RWPE1 (cell line): ENCODE results near the gene CABP1.
A peak's percentile ranks its signal among the peaks of the same experiment; 100 is the strongest.

Experiments
- CTCF ChIA-PET: fragments of 350-600 bp; sonication (Branson Sonifier 250); formaldehyde crosslinking; extraction: SDS; loops from one replicate; lab custom pipeline; 2021; lab: Yijun Ruan, JAX
- POLR2A ChIA-PET: fragments of 400-600 bp; formaldehyde crosslinking; extraction: SDS; loops from one replicate; lab custom pipeline; 2020; ENCODE audit warnings: antibody characterized with exemption; ENCODE audit not compliant: low non-redundant PET; lab: Yijun Ruan, JAX
- DNase-seq: peaks from one replicate; pipeline ENCODE4 v3.0.0; 2012; ENCODE audit warnings: low spot score
- H3K27ac ChIP-seq: fragments of 450-650 bp; 2 replicates; pipeline ENCODE4 v1.5.1; 2017
- CTCF ChIP-seq: fragments of 450-650 bp; conservative IDR thresholded peaks from 2 replicates; pipeline ENCODE4 v1.5.1; 2017; ENCODE audit warnings: low read depth, mild to moderate bottlenecking

Gene CABP1

GRCh38 chr12:120686690-120687577, 46.5 kb downstream of the CABP1 start, which contains the start of gene MLEC:
Gene MLEC, plus strand, starts transcription at chr12:120687149. Its CDS starts 148 bp downstream, at chr12:120687297.
- peak within 1 kb of the TSS; percentile 94 for H3K27ac ChIP-seq
- DNase-seq: peak; percentile 100
- TF ChIP-seq CTCF: no peak
- CTCF ChIA-PET: interaction anchor here (0.5 to 0.6 kb wide), 4 partner anchors 37 to 322 kb away, joined by 3 to 4 read pairs (median 4); no protein-coding TSS in a partner anchor
- POLR2A ChIA-PET: no interaction called here

DNA sequence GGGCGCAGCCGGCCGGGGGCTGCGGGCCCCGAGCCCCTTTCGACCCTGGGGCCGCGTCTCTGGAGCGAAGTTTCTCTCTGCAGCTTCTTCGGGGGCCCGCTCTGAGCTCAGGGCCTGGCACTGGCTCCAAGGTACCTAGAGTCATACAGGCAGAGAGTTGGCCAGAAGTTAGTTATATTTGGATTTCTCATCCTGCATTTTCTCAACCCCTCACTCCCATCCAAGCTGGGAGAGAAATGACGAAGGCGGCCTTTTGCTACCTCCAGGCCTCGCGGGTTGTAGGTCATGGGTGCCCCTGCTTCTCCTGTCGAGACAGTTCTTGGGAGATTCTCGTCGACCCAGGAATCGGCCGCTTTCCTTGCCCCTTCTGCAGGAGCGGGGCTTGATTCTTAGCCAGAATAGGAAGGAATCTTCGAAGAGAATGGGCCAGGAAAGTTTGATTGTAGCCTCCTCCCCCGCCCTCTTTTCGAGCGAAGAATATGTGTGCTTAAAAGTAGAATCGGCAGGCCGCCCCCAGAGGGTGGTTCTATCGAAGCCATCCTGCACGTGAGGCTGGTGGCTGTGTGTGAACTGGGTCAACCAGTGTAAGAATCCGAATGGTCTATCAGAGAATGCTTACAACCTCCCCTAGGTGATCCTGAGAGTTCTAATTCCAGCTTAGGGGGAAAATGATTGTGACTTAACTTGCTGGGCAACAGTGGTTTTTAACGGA, 47.3 kb downstream of the CABP1 start:
- ChIA-PET POLR2A (no interaction called here), CTCF (interaction anchor here (0.7 kb wide), 1 partner anchor 13 kb away, joined by 3 read pairs; no protein-coding TSS in a partner anchor)
- H3K27ac ChIP-seq: peak overlapping the region; percentile 94
- peak; percentile 39 for DNase-seq
- TF ChIP-seq CTCF: no peak

- H3K27ac ChIP-seq: no peak overlapping the region
- CTCF ChIA-PET: interaction anchor here (0.7 kb wide), 1 partner anchor 12 kb away, joined by 3 read pairs; no protein-coding TSS in a partner anchor
- POLR2A ChIA-PET: no interaction called here
- no peak for DNase-seq
- TF ChIP-seq CTCF: no peak
Observed at GRCh38 chr12:120688527-120689071, 48.2 kb downstream of the CABP1 start.

DNA sequence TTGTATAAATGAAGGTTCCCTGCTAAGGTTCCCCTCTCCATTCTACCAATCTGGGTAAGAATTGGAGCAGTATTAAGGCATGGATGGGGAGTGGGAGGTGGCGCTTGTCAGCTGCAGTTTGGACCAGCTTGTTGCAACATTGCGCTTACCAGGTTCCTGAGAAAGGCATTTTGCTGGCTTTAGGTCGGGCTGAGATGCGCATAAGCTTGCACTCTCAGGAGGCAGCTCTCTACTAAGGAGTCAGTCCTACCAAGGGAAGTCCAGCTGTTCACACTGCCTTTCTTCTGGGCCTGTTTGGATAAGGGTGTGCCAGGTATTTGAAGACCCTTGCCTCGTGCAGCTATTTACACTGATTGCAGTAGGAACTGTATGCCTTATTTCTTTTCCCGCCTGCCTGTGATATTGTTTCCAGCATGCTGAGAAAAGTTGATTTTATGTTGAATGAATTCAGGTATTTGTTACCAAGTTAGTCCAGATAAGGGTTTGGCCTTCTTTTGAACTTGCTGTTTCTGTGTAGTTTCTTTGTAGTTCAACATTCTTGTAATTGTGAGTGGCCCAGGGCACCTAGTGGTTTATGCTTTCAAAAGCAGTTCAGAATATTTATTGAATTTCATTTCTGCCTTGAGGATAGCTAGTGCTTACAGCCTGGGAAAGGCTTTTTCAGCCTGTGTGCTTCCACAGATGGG, 49.1 kb downstream of the CABP1 start:
- no peak for TF ChIP-seq CTCF
- DNase-seq: no peak
- ChIA-PET CTCF (no interaction called here), POLR2A (no interaction called here)
- H3K27ac ChIP-seq: no peak overlapping the region

- POLR2A ChIA-PET: no interaction called here
- CTCF ChIA-PET: no interaction called here
- no peak for DNase-seq
- no peak overlapping the region for H3K27ac ChIP-seq
- no peak for TF ChIP-seq CTCF
Observed at GRCh38 chr12:120690083-120690450, 49.6 kb downstream of the CABP1 start.

- H3K27ac ChIP-seq: no peak overlapping the region
- POLR2A ChIA-PET: no interaction called here
- CTCF ChIA-PET: no interaction called here
Observed at GRCh38 chr12:120690978-120691377, 50.6 kb downstream of the CABP1 start.

More at GRCh38 chr12:120690978-120691377, 50.6 kb downstream of the CABP1 start:
- no peak for TF ChIP-seq CTCF
- no peak for DNase-seq
